Loucy (cell line): ENCODE results near the gene MUC6.

Experiments
- CTCF ChIP-seq: fragments of 200-600 bp; sonication (generic); conservative IDR thresholded peaks from 2 replicates; pipeline ENCODE4 v1.5.1; 2014; ENCODE audit warnings: mild to moderate bottlenecking, antibody characterized with exemption, low read length
- EZH2phosphoT487 ChIP-seq: fragments of 200-600 bp; IDR thresholded peaks from 2 replicates; pipeline ENCODE4 v1.6.1; 2018; ENCODE audit warnings: antibody characterized with exemption, mild to moderate bottlenecking, moderate library complexity, borderline replicate concordance

- no peak for TF ChIP-seq EZH2phosphoT487
- no peak for TF ChIP-seq CTCF
These were observed 24.5 kb upstream of the MUC6 start for GRCh38 chr11:1060852-1061616.
